HepG2 (cell line): ENCODE results near the gene GDNF. TPM values are rescaled to one million over a fixed set of nuclear protein-coding genes. Genes with fewer than 3 reads are reported as not detected.

ENCODE experiments used
- ATAC-seq: fragments of 200-7000 bp; cut with Tn5 transposase; 3 replicates; pipeline ENCODE4 v1.9.1; 2020; ENCODE audit warnings: mild to moderate bottlenecking, moderate library complexity
- BruUV-seq: library from RNA; stranded (reverse); fragments of 400-500 nt; replicated peaks from 2 replicates; lab custom pipeline; 2021; lab: Mats Ljungman, UMichigan
- CTCF ChIA-PET: fragments of 300-600 bp; formaldehyde crosslinking; extraction: SDS; loops from one replicate; lab custom pipeline; 2021; ENCODE audit warnings: low total read pairs, inconsistent platforms, low intra/inter-chr PET ratio; lab: Yijun Ruan, JAX
- POLR2A ChIA-PET: fragments of 350-600 bp; sonication (Branson Sonifier 250); formaldehyde crosslinking; loops from one replicate; lab custom pipeline; 2020; ENCODE audit warnings: antibody characterized with exemption, inconsistent platforms; lab: Yijun Ruan, JAX
- DNase-seq: peaks from one replicate; pipeline ENCODE4 v3.0.0-alpha.2; 2015; ENCODE audit warnings: low spot score
- FAIRE-seq: peaks from 3 replicates; lab custom pipeline; 2011; peaks lifted over from hg19 to GRCh38; lab: Jason Lieb, UNC
- H2AFZ ChIP-seq: one replicate; pipeline ENCODE4 v1.6.1; 2011; ENCODE audit warnings: low read length, inconsistent platforms
- H3K27ac ChIP-seq: fragments of 300-600 bp; 3 replicates; pipeline ENCODE4 v1.8.0; 2011; ENCODE audit warnings: mixed run types, mild to moderate bottlenecking, mixed read lengths, low read length, inconsistent platforms; ENCODE audit not compliant: insufficient read depth; ENCODE audit errors: extremely low read length
- H3K27me3 ChIP-seq, 2 experiments: fragments of 200-600 bp in 1 of 2; 2 replicates in 1 of 2; 3 replicates in 1 of 2; pipeline versions ENCODE4 v1.6.0 to v1.8.0; 2011; ENCODE audit warnings: low read length in 2 of 2, mild to moderate bottlenecking in 2 of 2, moderate library complexity in 2 of 2, inconsistent platforms in 1 of 2; ENCODE audit not compliant: insufficient read depth in 2 of 2, control insufficient read depth in 1 of 2
- H3K36me3 ChIP-seq, 2 experiments: fragments of 200-600 bp in 1 of 2; replicated peaks in 1 of 2; 2 replicates in 1 of 2; 3 replicates in 1 of 2; pipeline versions ENCODE4 v1.5.1 to v1.8.0; 2011; ENCODE audit warnings: low read length in 2 of 2, inconsistent platforms in 1 of 2; ENCODE audit not compliant: insufficient read depth in 2 of 2, control insufficient read depth in 1 of 2
- H3K4me1 ChIP-seq: 2 replicates; pipeline ENCODE4 v1.5.1; 2012; ENCODE audit warnings: low read length, inconsistent platforms; ENCODE audit not compliant: insufficient read depth
- H3K4me2 ChIP-seq: 2 replicates; pipeline ENCODE4 v1.6.0; 2011; ENCODE audit warnings: low read depth, low read length, inconsistent platforms
- H3K4me3 ChIP-seq, 3 experiments: fragments of 200-600 bp in 1 of 3; sonication (generic), shearing (Covaris generic) in 1 of 3; replicated peaks in 1 of 3; 2 replicates each; pipeline ENCODE4 v1.5.1; 2011 to 2016; ENCODE audit warnings: low read length in 3 of 3, inconsistent platforms in 2 of 3, low read depth in 2 of 3, mild to moderate bottlenecking in 2 of 3, control low read depth in 1 of 3, mixed read lengths in 1 of 3; ENCODE audit not compliant: insufficient read depth in 1 of 3
- H3K79me2 ChIP-seq: one replicate; pipeline ENCODE4 v1.6.1; 2011; ENCODE audit warnings: low read length, inconsistent platforms; ENCODE audit not compliant: insufficient read depth
- H3K9ac ChIP-seq: 2 replicates; pipeline ENCODE4 v1.6.0; 2011; ENCODE audit warnings: mild to moderate bottlenecking, low read depth, low read length, inconsistent platforms; ENCODE audit not compliant: insufficient read depth
- H3K9me3 ChIP-seq: 2 replicates; pipeline ENCODE4 v1.5.1; 2012; ENCODE audit warnings: mild to moderate bottlenecking, low read length
- H4K20me1 ChIP-seq: 2 replicates; pipeline ENCODE4 v1.6.0; 2011; ENCODE audit warnings: inconsistent platforms, mild to moderate bottlenecking, low read length, moderate library complexity; ENCODE audit not compliant: insufficient read depth
- ATAD3A ChIP-seq: sonication (generic); formaldehyde crosslinking; IDR thresholded peaks from 2 replicates; pipeline ENCODE4 v1.4.0; 2020; ENCODE audit warnings: missing genetic modification reagents
- GLI4 ChIP-seq: sonication (generic); formaldehyde crosslinking; IDR thresholded peaks from 2 replicates; pipeline ENCODE4 v1.5.1; 2020; ENCODE audit warnings: missing genetic modification reagents, mild to moderate bottlenecking, moderate library complexity, borderline replicate concordance
- POGZ ChIP-seq: sonication (generic); formaldehyde crosslinking; IDR thresholded peaks from 2 replicates; pipeline ENCODE4 v1.4.0; 2020; ENCODE audit warnings: mild to moderate bottlenecking, missing genetic modification reagents
- SRSF1 ChIP-seq: fragments of 200-400 bp; formaldehyde crosslinking; optimal IDR thresholded peaks from 2 replicates; pipeline ENCODE3; 2017; ENCODE audit warnings: mild to moderate bottlenecking, low read depth, low read length, moderate library complexity
- ZKSCAN8 ChIP-seq: IDR thresholded peaks from 2 replicates; pipeline ENCODE4 v1.6.1; 2016; ENCODE audit warnings: borderline replicate concordance, missing genetic modification reagents, missing compliant biosample characterization
- ZNF367 ChIP-seq: sonication (generic); formaldehyde crosslinking; IDR thresholded peaks from 2 replicates; pipeline ENCODE4 v1.4.0; 2020; ENCODE audit warnings: missing genetic modification reagents, borderline replicate concordance
- ZNF468 ChIP-seq: sonication (generic); formaldehyde crosslinking; IDR thresholded peaks from 2 replicates; pipeline ENCODE4 v1.8.0; 2022; ENCODE audit warnings: mild to moderate bottlenecking, moderate library complexity, missing genetic modification reagents
- ZNF720 ChIP-seq: sonication (generic); formaldehyde crosslinking; IDR thresholded peaks from 2 replicates; pipeline ENCODE4 v1.4.0; 2020; ENCODE audit warnings: missing genetic modification reagents
- WGBS: methylation state at CpG from one replicate; pipeline ENCODE4 v1.1.6; 2017; ENCODE audit warnings: low lambda C conversion rate; 5-methylcytosine and 5-hydroxymethylcytosine counted together
- in situ Hi-C: cut with HindIII; loops from 2 replicates; pipeline ENCODE4 v1.10.0; 2017; ENCODE audit warnings: low pct_unique_long_range_greater_than_20kb; ENCODE audit not compliant: extremely low pct_ligation_motif_present
- intact Hi-C: fragments of 100-400 bp; cut with micrococcal nuclease; formaldehyde crosslinking; loops from one replicate; pipeline ENCODE4 v1.10.0; 2022; ENCODE audit not compliant: unreplicated experiment
- polyA plus RNA-seq, 8 experiments: library from polyadenylated mRNA; depleted of rRNA in 3 of 8; stranded (reverse) in 7 of 8; unstranded in 1 of 8; fragments of >200 nt; fragmentation: Illumina TruSeq in 4 of 8; extraction: Trizol in 4 of 8; gene quantifications; 2 replicates each; pipeline versions ENCODE4 v1.2.1 to v1.2.3, GENCODE V29; 2011 to 2016; ENCODE audit warnings: low read depth in 4 of 8, missing spikeins in 1 of 8, mixed read lengths in 1 of 8; ENCODE audit not compliant: insufficient read depth in 1 of 8
- total RNA-seq, 5 experiments: library from RNA; depleted of rRNA; stranded (reverse); fragments of >200 nt; fragmentation: Illumina TruSeq; extraction: Trizol; gene quantifications; 2 replicates each; pipeline ENCODE4 v1.2.3, GENCODE V29; 2016; ENCODE audit warnings: low read depth in 1 of 5
- TF ChIP-seq, protein P1 (sequence below): sonication (generic); formaldehyde crosslinking; IDR thresholded peaks from 2 replicates; pipeline ENCODE4 v1.9.0; 2021; ENCODE audit warnings: mild to moderate bottlenecking, missing genetic modification reagents
- TF ChIP-seq, protein P2 (sequence below): sonication (generic); formaldehyde crosslinking; IDR thresholded peaks from 2 replicates; pipeline ENCODE4 v1.4.0; 2020; ENCODE audit warnings: mild to moderate bottlenecking, missing genetic modification reagents

The GDNF gene
- total and polyA plus RNA-seq, 2 of the 13 experiments (the other 11 are each of a cell fraction or from before 2014, with no cell fraction given): 0.24 to 0.46 TPM

DNA sequence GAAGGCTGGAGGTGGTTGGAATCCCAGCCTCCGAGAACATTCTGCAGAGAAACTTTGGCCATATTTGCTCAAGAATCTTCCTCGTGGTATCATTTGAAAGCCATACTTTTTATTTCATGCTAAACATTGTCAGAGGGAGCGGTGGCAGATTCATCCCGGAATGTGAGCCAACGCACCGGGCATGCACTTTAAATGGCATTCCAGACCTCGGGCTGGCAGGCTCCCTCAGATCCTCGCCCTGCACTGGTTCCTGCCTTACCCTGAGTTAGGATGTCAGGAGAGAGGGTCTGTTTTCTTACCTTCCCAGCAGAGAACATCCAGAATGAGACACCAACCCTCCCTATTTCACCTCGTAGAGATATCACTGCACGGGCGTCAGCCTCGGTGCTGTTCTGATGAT is 33.8 kb downstream of the GDNF start:
- DNase-seq: no peak
- H2AFZ ChIP-seq: no peak overlapping the region
- peaks cover 2 to 50% of the 10 kb centered on the region in 2 experiments; a peak in 4 of 5 replicates for H3K27me3 ChIP-seq
- ChIA-PET CTCF (no interaction called here), POLR2A (no interaction called here)
- H3K9me3 ChIP-seq: no peaks in the 10 kb centered on the region
- H3K79me2 ChIP-seq: no peaks in the 10 kb centered on the region
- BruUV-seq: no TSS peak
- H3K4me2 ChIP-seq: no peak overlapping the region
- H3K27ac ChIP-seq: no peak overlapping the region
- 54% methylated on average over 12 of the region's 12 CpGs for WGBS
- no peaks in the 10 kb centered on the region for H3K4me1 ChIP-seq
- no peaks in the 10 kb centered on the region for H4K20me1 ChIP-seq
- ATAC-seq: no peak
- no peaks in the 10 kb centered on the region for H3K36me3 ChIP-seq
- TF ChIP-seq ZNF367 (CRISPR knock-in tag) (no peak), GLI4 (no peak), ZNF720 (no peak), POGZ (CRISPR knock-in tag) (no peak), ZKSCAN8 (no peak), ZNF468 (CRISPR knock-in tag) (no peak), ATAD3A (no peak), SRSF1 (no peak)
- TF ChIP-seq, protein P1, sequence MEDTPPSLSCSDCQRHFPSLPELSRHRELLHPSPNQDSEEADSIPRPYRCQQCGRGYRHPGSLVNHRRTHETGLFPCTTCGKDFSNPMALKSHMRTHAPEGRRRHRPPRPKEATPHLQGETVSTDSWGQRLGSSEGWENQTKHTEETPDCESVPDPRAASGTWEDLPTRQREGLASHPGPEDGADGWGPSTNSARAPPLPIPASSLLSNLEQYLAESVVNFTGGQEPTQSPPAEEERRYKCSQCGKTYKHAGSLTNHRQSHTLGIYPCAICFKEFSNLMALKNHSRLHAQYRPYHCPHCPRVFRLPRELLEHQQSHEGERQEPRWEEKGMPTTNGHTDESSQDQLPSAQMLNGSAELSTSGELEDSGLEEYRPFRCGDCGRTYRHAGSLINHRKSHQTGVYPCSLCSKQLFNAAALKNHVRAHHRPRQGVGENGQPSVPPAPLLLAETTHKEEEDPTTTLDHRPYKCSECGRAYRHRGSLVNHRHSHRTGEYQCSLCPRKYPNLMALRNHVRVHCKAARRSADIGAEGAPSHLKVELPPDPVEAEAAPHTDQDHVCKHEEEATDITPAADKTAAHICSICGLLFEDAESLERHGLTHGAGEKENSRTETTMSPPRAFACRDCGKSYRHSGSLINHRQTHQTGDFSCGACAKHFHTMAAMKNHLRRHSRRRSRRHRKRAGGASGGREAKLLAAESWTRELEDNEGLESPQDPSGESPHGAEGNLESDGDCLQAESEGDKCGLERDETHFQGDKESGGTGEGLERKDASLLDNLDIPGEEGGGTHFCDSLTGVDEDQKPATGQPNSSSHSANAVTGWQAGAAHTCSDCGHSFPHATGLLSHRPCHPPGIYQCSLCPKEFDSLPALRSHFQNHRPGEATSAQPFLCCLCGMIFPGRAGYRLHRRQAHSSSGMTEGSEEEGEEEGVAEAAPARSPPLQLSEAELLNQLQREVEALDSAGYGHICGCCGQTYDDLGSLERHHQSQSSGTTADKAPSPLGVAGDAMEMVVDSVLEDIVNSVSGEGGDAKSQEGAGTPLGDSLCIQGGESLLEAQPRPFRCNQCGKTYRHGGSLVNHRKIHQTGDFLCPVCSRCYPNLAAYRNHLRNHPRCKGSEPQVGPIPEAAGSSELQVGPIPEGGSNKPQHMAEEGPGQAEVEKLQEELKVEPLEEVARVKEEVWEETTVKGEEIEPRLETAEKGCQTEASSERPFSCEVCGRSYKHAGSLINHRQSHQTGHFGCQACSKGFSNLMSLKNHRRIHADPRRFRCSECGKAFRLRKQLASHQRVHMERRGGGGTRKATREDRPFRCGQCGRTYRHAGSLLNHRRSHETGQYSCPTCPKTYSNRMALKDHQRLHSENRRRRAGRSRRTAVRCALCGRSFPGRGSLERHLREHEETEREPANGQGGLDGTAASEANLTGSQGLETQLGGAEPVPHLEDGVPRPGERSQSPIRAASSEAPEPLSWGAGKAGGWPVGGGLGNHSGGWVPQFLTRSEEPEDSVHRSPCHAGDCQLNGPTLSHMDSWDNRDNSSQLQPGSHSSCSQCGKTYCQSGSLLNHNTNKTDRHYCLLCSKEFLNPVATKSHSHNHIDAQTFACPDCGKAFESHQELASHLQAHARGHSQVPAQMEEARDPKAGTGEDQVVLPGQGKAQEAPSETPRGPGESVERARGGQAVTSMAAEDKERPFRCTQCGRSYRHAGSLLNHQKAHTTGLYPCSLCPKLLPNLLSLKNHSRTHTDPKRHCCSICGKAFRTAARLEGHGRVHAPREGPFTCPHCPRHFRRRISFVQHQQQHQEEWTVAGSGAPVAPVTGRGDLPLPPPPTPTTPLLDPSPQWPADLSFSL (CRISPR knock-in tag): no peak
- TF ChIP-seq, protein P2, sequence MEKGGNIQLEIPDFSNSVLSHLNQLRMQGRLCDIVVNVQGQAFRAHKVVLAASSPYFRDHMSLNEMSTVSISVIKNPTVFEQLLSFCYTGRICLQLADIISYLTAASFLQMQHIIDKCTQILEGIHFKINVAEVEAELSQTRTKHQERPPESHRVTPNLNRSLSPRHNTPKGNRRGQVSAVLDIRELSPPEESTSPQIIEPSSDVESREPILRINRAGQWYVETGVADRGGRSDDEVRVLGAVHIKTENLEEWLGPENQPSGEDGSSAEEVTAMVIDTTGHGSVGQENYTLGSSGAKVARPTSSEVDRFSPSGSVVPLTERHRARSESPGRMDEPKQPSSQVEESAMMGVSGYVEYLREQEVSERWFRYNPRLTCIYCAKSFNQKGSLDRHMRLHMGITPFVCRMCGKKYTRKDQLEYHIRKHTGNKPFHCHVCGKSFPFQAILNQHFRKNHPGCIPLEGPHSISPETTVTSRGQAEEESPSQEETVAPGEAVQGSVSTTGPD (CRISPR knock-in tag): no peak
- in situ Hi-C loops: no loop called here
- intact Hi-C loops: no loop called here
- H3K4me3 ChIP-seq: no peak overlapping the region
- FAIRE-seq: no peak
- H3K9ac ChIP-seq: no peak overlapping the region
